Mucosa of stomach (tissue), 1 donor: ENCODE measurements around the gene ASAP3.

Experiments
- H3K27me3 ChIP-seq: one replicate; pipeline ENCODE4 v1.7.0; 2013; ENCODE audit warnings: mild to moderate bottlenecking, low read length; ENCODE audit not compliant: control insufficient read depth, insufficient read depth
- H3K36me3 ChIP-seq: one replicate; pipeline ENCODE4 v1.7.0; 2013; ENCODE audit warnings: low read length; ENCODE audit not compliant: control insufficient read depth, insufficient read depth
- H3K4me1 ChIP-seq: one replicate; pipeline ENCODE4 v1.7.0; 2013; ENCODE audit warnings: mild to moderate bottlenecking, low read length; ENCODE audit not compliant: control insufficient read depth, insufficient read depth
- H3K4me3 ChIP-seq: one replicate; pipeline ENCODE4 v1.7.0; 2013; ENCODE audit warnings: low read length
- H3K9ac ChIP-seq: one replicate; pipeline ENCODE4 v1.7.0; 2013; ENCODE audit warnings: mild to moderate bottlenecking, low read length, moderate library complexity
- H3K9me3 ChIP-seq: one replicate; pipeline ENCODE4 v1.7.0; 2013; ENCODE audit warnings: mild to moderate bottlenecking, low read length, moderate library complexity; ENCODE audit not compliant: control insufficient read depth
- donor health status: Pancreatic carcinoma.

The ASAP3 gene

GRCh38 chr1:23422941-23423340, 61.0 kb downstream of the ASAP3 start:
- Histone ChIP-seq H3K4me1 (peaks cover 31% of the 10 kb centered on the region), H3K27me3 (no peaks in the 10 kb centered on the region), H3K9ac (peak overlapping the region; percentile 73), H3K9me3 (no peaks in the 10 kb centered on the region), H3K36me3 (no peaks in the 10 kb centered on the region), H3K4me3 (peak overlapping the region; percentile 34)

GRCh38 chr1:23422241-23422877, 61.6 kb downstream of the ASAP3 start:
- peaks cover 36% of the 10 kb centered on the region for H3K4me1 ChIP-seq
- peak overlapping the region; percentile 34 for H3K4me3 ChIP-seq
- H3K36me3 ChIP-seq: no peaks in the 10 kb centered on the region
- peak overlapping the region; percentile 73 for H3K9ac ChIP-seq
- H3K27me3 ChIP-seq: no peaks in the 10 kb centered on the region
- no peaks in the 10 kb centered on the region for H3K9me3 ChIP-seq

DNA sequence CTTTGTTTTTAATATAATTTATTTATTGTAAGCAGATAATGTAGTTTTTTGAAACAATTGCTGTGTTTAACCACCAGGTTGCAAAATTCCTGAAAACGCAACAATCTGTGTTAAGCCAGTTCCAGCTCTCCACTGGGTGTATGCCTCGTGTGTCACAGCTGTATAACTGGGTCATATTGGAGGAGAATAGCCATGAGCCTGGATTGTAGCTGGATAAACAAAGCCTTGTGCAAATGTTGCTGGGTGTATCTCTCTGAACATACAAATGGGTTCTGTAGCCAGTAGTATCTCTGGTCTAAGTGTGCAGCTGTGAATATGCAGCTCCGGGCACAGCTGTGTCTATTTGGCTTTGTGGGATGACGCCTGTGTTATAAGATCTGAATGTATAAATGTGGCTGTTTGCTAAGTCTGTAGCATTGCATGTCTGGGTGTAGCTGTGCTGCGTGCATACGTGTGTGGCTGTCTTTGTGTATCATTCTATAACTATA, 62.2 kb downstream of the ASAP3 start:
- no peaks in the 10 kb centered on the region for H3K27me3 ChIP-seq
- H3K4me3 ChIP-seq: no peak overlapping the region
- H3K9me3 ChIP-seq: no peaks in the 10 kb centered on the region
- H3K36me3 ChIP-seq: peaks cover 4% of the 10 kb centered on the region
- H3K9ac ChIP-seq: peak overlapping the region; percentile 73
- peaks cover 36% of the 10 kb centered on the region for H3K4me1 ChIP-seq

- H3K36me3 ChIP-seq: peaks cover 5% of the 10 kb centered on the region
- no peak overlapping the region for H3K4me3 ChIP-seq
- no peaks in the 10 kb centered on the region for H3K9me3 ChIP-seq
- no peaks in the 10 kb centered on the region for H3K27me3 ChIP-seq
- peaks cover 36% of the 10 kb centered on the region for H3K4me1 ChIP-seq
- H3K9ac ChIP-seq: no peak overlapping the region
These were observed 62.6 kb downstream of the ASAP3 start for GRCh38 chr1:23421343-23421742.

DNA sequence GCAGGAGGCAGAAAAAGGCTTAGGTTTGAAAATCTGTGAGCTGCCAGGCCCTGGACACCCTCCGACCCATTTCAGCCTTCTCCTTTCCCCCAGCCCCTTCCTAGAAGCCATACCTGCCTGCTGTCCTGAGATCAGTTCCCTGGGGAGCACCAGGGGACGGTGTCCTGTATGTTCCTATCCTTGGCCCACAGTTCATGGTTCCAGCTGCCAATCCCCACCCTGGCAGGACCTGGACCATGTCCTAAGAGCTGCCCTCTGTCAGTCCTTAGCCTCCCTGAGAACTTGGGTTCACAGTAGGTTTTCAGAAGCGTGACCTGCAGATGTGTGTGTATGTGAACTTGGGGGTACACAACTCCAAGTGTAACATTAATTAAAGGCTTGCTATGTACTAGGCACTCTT, 63.2 kb downstream of the ASAP3 start:
- Histone ChIP-seq H3K4me1 (peaks cover 36% of the 10 kb centered on the region), H3K27me3 (no peaks in the 10 kb centered on the region), H3K36me3 (peaks cover 5% of the 10 kb centered on the region), H3K9me3 (no peaks in the 10 kb centered on the region), H3K9ac (no peak overlapping the region), H3K4me3 (no peak overlapping the region)

GRCh38 chr1:23419180-23419579, 64.8 kb downstream of the ASAP3 start:
- no peak overlapping the region for H3K4me3 ChIP-seq
- H3K36me3 ChIP-seq: peaks cover 5% of the 10 kb centered on the region
- H3K27me3 ChIP-seq: no peaks in the 10 kb centered on the region
- H3K4me1 ChIP-seq: peaks cover 36% of the 10 kb centered on the region
- H3K9ac ChIP-seq: no peak overlapping the region
- no peaks in the 10 kb centered on the region for H3K9me3 ChIP-seq

DNA sequence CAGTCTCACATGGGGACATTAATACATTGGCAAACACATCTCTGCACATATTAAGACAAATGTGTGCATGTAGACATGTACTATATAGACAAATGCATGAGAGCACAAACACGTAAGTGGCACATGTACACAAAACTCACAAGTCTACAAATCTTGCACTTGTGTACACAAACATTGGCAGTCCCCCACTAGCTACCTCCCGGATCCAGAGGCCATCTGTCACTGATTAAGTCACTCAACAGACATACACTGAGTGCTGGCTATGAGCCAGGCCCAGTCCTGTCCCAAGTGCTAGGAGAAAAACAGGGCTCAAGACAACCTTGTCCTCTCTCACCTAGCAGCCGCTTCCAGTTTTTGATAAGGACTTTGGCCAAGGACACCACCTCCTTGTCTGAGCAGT, 66.4 kb downstream of the ASAP3 start:
- no peak overlapping the region for H3K9ac ChIP-seq
- H3K9me3 ChIP-seq: no peaks in the 10 kb centered on the region
- H3K36me3 ChIP-seq: peaks cover 5% of the 10 kb centered on the region
- no peaks in the 10 kb centered on the region for H3K27me3 ChIP-seq
- peaks cover 27% of the 10 kb centered on the region for H3K4me1 ChIP-seq
- no peak overlapping the region for H3K4me3 ChIP-seq

DNA sequence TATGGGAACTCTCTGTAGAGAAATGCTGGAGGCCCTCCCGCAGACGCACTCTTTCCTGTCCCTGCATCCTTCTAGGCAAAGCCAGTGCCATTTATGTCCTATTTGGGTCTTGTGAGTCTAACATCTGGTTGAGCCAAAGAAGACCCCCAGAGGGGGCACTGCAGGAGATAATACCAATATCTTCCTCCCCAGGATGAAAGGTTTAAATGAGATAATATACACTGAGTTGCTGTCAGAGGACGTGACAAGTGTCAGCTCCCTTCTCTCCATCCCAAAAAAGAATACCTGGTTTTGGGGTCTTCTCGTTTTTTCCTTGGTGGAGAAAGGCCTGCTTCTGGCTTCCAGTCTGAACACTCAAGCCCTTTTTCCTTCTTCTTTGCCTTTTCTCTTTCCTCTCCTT, 67.0 kb downstream of the ASAP3 start:
- Histone ChIP-seq H3K4me1 (peaks cover 21% of the 10 kb centered on the region), H3K36me3 (peaks cover 5% of the 10 kb centered on the region), H3K9me3 (no peaks in the 10 kb centered on the region), H3K9ac (no peak overlapping the region), H3K27me3 (no peaks in the 10 kb centered on the region), H3K4me3 (no peak overlapping the region)

DNA sequence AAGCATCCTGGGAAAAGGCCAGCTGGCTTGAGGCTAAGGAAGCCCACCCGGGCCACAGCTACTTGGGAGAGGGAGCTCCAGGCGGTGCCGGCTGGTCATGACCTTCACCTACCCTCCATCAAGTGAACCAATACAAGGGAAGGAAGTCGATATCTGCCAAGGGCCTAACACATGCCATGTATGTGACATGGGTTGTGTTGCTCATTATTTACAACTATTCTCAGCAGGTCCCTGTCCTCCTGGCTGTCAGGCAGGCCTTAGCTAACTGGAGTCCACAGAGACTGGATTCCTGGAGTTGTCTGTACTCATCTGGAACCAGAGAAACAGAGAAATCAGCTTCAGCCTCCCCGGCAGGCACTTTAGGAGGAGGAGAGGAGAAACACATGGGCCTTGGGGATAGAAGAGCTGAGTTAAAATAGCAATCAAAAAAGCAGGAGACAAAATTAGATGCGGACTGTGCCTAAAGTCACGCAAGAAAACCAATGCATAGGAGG, 75.1 kb downstream of the ASAP3 start:
- Histone ChIP-seq H3K9me3 (no peaks in the 10 kb centered on the region), H3K27me3 (no peaks in the 10 kb centered on the region), H3K9ac (no peak overlapping the region), H3K36me3 (peaks cover 15% of the 10 kb centered on the region), H3K4me1 (peaks cover 7% of the 10 kb centered on the region), H3K4me3 (no peak overlapping the region)

GRCh38 chr1:23407016-23407630, 76.9 kb downstream of the ASAP3 start:
- Histone ChIP-seq H3K4me3 (no peak overlapping the region), H3K27me3 (no peaks in the 10 kb centered on the region), H3K36me3 (peaks cover 21% of the 10 kb centered on the region), H3K9me3 (no peaks in the 10 kb centered on the region), H3K4me1 (peaks cover 24% of the 10 kb centered on the region), H3K9ac (no peak overlapping the region)

DNA sequence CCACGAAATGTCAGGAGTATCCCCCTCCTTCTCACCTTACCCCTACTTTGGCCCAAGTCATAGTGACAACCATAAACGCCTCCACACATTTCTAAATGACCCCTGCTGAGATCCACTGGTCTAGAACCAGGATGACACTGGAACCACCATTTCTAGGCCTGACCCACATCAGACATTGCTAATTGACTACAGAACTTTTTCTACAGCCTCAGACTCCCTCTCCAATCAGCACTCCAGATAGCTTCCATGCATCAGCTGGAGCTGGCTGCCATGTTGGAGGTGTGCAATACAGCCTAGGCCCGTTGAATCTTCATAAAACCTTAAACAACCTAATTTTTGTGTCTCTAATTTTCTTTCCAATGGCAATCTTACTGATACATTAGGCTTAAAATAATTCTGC, 78.0 kb downstream of the ASAP3 start:
- H3K4me3 ChIP-seq: no peak overlapping the region
- H3K36me3 ChIP-seq: peaks cover 21% of the 10 kb centered on the region
- H3K4me1 ChIP-seq: peaks cover 25% of the 10 kb centered on the region
- H3K27me3 ChIP-seq: no peaks in the 10 kb centered on the region
- no peak overlapping the region for H3K9ac ChIP-seq
- H3K9me3 ChIP-seq: no peaks in the 10 kb centered on the region

DNA sequence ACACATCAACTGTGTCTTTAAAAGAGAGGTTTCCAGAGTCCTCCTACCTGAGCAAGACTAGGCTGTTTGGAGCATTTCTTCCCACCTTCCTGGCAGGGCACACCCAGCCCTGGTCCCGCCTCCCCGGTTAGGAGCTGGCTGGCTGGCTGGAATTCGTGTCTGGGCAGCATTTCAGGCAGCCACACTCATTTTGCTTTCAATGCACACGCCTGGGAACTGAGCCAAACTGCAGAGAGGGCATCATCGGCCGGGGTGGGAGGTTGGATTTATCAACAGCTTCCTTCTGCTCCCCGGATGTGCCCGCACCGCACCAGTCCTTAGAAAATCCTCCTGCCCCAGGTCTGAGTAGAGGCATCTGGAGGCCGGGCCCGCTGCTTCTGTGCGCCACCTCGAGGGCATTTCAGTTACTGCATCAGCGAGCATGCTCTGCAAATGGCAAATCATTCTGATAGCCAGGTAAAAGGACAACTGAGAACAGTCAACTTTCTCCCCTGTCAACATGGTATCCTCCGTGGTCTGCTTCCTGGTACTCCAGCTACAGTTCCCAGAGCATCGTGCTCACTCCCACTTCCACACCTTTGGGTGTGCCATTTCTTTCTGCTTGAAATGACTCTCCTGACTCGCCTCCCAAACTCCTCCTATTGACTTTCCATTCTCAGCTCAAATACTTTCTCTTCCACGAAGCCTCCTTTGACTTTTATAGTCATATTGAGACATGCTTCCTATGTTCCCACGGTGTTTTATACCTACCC, 80.1 kb downstream of the ASAP3 start:
- H3K36me3 ChIP-seq: peaks cover 19% of the 10 kb centered on the region
- H3K4me1 ChIP-seq: peaks cover 25% of the 10 kb centered on the region
- H3K9ac ChIP-seq: peak overlapping the region; percentile 5
- H3K27me3 ChIP-seq: no peaks in the 10 kb centered on the region
- H3K9me3 ChIP-seq: no peaks in the 10 kb centered on the region
- no peak overlapping the region for H3K4me3 ChIP-seq
